ENCODE data around the gene UQCR11.

GRCh38 chr19:1634242-1634937 lies 29.1 kb upstream of the UQCR11 start:
- TF ChIP-seq CTCF (IDR thresholded peaks at IDR 0.05), result no peak
- no peak for TF ChIP-seq POLR2AphosphoS5 (IDR thresholded peaks at IDR 0.05)

All from upper lobe of left lung (tissue), 4 donors.